HCT116 (cell line): ENCODE results near the gene NCDN. TPM values are rescaled to one million over a fixed set of nuclear protein-coding genes. Genes with fewer than 3 reads are reported as not detected.

ENCODE experiments used
- ATAC-seq: fragments of 200-7000 bp; cut with Tn5 transposase; 2 replicates; pipeline ENCODE4 v1.9.1; 2020; ENCODE audit warnings: mild to moderate bottlenecking, moderate library complexity
- BruUV-seq: library from RNA; stranded (reverse); fragments of 400-500 nt; replicated peaks from 2 replicates; lab custom pipeline; 2021; lab: Mats Ljungman, UMichigan
- CTCF ChIA-PET: fragments of 300-600 bp; sonication (Branson Sonifier 250); formaldehyde crosslinking; loops from one replicate; lab custom pipeline; 2021; ENCODE audit warnings: antibody characterized with exemption; lab: Charles Lee
- POLR2A ChIA-PET: fragments of 300-600, 350-600 bp; sonication (Branson Sonifier 250); formaldehyde crosslinking; loops from one replicate; lab custom pipeline; 2021; ENCODE audit warnings: antibody characterized with exemption; lab: Charles Lee
- RAD21 ChIA-PET, 2 experiments: fragments of 300-600 bp; sonication (Branson Sonifier 250); formaldehyde crosslinking; loops; one replicate each; lab custom pipeline; 2023; ENCODE audit warnings: low total read pairs in 2 of 2; ENCODE audit not compliant: uncharacterized antibody in 2 of 2, unreplicated experiment in 2 of 2, low non-redundant PET in 1 of 2; lab: Charles Lee
- DNase-seq: peaks from one replicate; pipeline ENCODE4 v3.0.0-alpha.2; 2010; ENCODE audit warnings: low read depth, low spot score
- H2AFZ ChIP-seq: fragments of 200-600 bp; shearing (Covaris generic), sonication (generic); 2 replicates; pipeline ENCODE4 v1.6.1; 2017; ENCODE audit warnings: low read depth, mixed run types, mixed read lengths, antibody characterized with exemption, low read length; ENCODE audit not compliant: poor library complexity, severe bottlenecking
- H3K27ac ChIP-seq: 2 replicates; pipeline ENCODE4 v1.5.1; 2012; ENCODE audit warnings: low read depth, low read length
- H3K27me3 ChIP-seq: fragments of 200-600 bp; sonication (generic); 2 replicates; pipeline ENCODE4 v1.6.1; 2016; ENCODE audit warnings: mixed run types, low read length, mixed read lengths; ENCODE audit not compliant: insufficient read depth
- H3K36me3 ChIP-seq, 2 experiments: fragments of 200-500 bp in 1 of 2; fragments of 200-600 bp in 1 of 2; sonication (Bioruptor generic) in 1 of 2; sonication (generic) in 1 of 2; 2 replicates each; pipeline versions ENCODE4 v1.5.1 to v1.6.1; 2014 to 2016; ENCODE audit warnings: low read length in 2 of 2, inconsistent platforms in 1 of 2, mixed read lengths in 1 of 2, mixed run types in 1 of 2; ENCODE audit not compliant: insufficient read depth in 2 of 2, control insufficient read depth in 1 of 2
- H3K4me1 ChIP-seq, 2 experiments: fragments of 200-600 bp in 1 of 2; sonication (generic) in 1 of 2; 2 replicates each; pipeline versions ENCODE4 v1.5.1 to v1.6.1; 2012 to 2017; ENCODE audit warnings: low read length in 2 of 2, inconsistent platforms in 1 of 2, mild to moderate bottlenecking in 1 of 2, mixed read lengths in 1 of 2, mixed run types in 1 of 2, moderate library complexity in 1 of 2; ENCODE audit not compliant: insufficient read depth in 2 of 2, control insufficient read depth in 1 of 2
- H3K4me2 ChIP-seq: fragments of 200-600 bp; sonication (generic); 2 replicates; pipeline ENCODE4 v1.6.1; 2017; ENCODE audit warnings: mixed run types, low read length, mixed read lengths
- H3K4me3 ChIP-seq, 2 experiments: fragments of 200-600 bp in 1 of 2; sonication (generic) in 1 of 2; replicated peaks in 1 of 2; 2 replicates each; pipeline ENCODE4 v1.5.1; 2011 to 2016; ENCODE audit warnings: low read length in 2 of 2, control low read depth in 1 of 2, low read depth in 1 of 2, mild to moderate bottlenecking in 1 of 2, mixed read lengths in 1 of 2, mixed run types in 1 of 2
- H3K79me2 ChIP-seq: fragments of 200-600 bp; sonication (generic); 2 replicates; pipeline ENCODE4 v1.6.1; 2017; ENCODE audit warnings: mild to moderate bottlenecking, mixed run types, low read length, moderate library complexity, mixed read lengths; ENCODE audit not compliant: insufficient read depth
- H3K9ac ChIP-seq: fragments of 200-600 bp; sonication (generic); 2 replicates; pipeline ENCODE4 v1.6.1; 2016; ENCODE audit warnings: low read length, mixed read lengths
- H3K9me2 ChIP-seq: fragments of 200-600 bp; sonication (generic), shearing (Covaris generic); 2 replicates; pipeline ENCODE4 v1.6.1; 2017; ENCODE audit warnings: mixed run types, mild to moderate bottlenecking, moderate library complexity; ENCODE audit not compliant: insufficient read depth
- H3K9me3 ChIP-seq, 2 experiments: fragments of 200-500 bp in 1 of 2; fragments of 200-600 bp in 1 of 2; sonication (Bioruptor generic) in 1 of 2; sonication (generic) in 1 of 2; 2 replicates each; pipeline ENCODE4 v1.6.1; 2014 to 2017; ENCODE audit warnings: low read length in 2 of 2, mixed read lengths in 2 of 2, inconsistent platforms in 1 of 2, low read depth in 1 of 2, mild to moderate bottlenecking in 1 of 2, mixed run types in 1 of 2, moderate library complexity in 1 of 2; ENCODE audit not compliant: control insufficient read depth in 1 of 2, insufficient read depth in 1 of 2
- H4K20me1 ChIP-seq: fragments of 200-600 bp; sonication (generic), shearing (Covaris generic); 2 replicates; pipeline ENCODE4 v1.6.1; 2017; ENCODE audit warnings: mixed run types, mild to moderate bottlenecking, moderate library complexity; ENCODE audit not compliant: insufficient read depth
- CEBPB ChIP-seq: IDR thresholded peaks from 2 replicates; pipeline ENCODE4 v1.6.1; 2012; ENCODE audit warnings: low read depth
- CTCF ChIP-seq, 3 experiments: fragments of 200-600 bp in 1 of 3; sonication (generic) in 1 of 3; IDR thresholded peaks in 2 of 3; conservative IDR thresholded peaks in 1 of 3; 2 replicates each; pipeline ENCODE4 v1.5.1; 2012 to 2017; ENCODE audit warnings: low read depth in 2 of 3, low read length in 2 of 3, antibody characterized with exemption in 1 of 3, borderline replicate concordance in 1 of 3, control low read depth in 1 of 3, mild to moderate bottlenecking in 1 of 3, mixed read lengths in 1 of 3, mixed run types in 1 of 3, moderate library complexity in 1 of 3; ENCODE audit not compliant: insufficient read depth in 1 of 3
- EGR1 ChIP-seq: IDR thresholded peaks from 2 replicates; pipeline ENCODE4 v1.6.1; 2012; ENCODE audit warnings: low read depth
- ELF1 ChIP-seq: IDR thresholded peaks from 2 replicates; pipeline ENCODE4 v1.6.1; 2012; ENCODE audit warnings: low read depth, borderline replicate concordance
- EZH2phosphoT487 ChIP-seq: fragments of 200-600 bp; IDR thresholded peaks from 2 replicates; pipeline ENCODE4 v1.6.1; 2018; ENCODE audit warnings: antibody characterized with exemption, borderline replicate concordance
- FOSL1 ChIP-seq: IDR thresholded peaks from 2 replicates; pipeline ENCODE4 v1.6.1; 2012; ENCODE audit warnings: low read depth
- JUND ChIP-seq: IDR thresholded peaks from 2 replicates; pipeline ENCODE4 v1.6.1; 2012
- MAX ChIP-seq: IDR thresholded peaks from 2 replicates; pipeline ENCODE4 v1.6.1; 2012
- POLR2A ChIP-seq: IDR thresholded peaks from 2 replicates; pipeline ENCODE4 v1.7.0; 2011; ENCODE audit warnings: borderline replicate concordance; ENCODE audit not compliant: insufficient read depth, insufficient read length; ENCODE audit errors: extremely low read depth
- POLR2AphosphoS5 ChIP-seq: IDR thresholded peaks from 2 replicates; pipeline ENCODE4 v1.6.1; 2011; ENCODE audit warnings: mild to moderate bottlenecking, low read depth, low read length, moderate library complexity
- RAD21 ChIP-seq: IDR thresholded peaks from 2 replicates; pipeline ENCODE4 v1.6.1; 2012; ENCODE audit warnings: low read depth, mild to moderate bottlenecking
- SIN3A ChIP-seq: IDR thresholded peaks from 2 replicates; pipeline ENCODE4 v1.6.1; 2012; ENCODE audit warnings: low read depth
- SRF ChIP-seq: IDR thresholded peaks from 2 replicates; pipeline ENCODE4 v1.6.1; 2012; ENCODE audit warnings: low read depth
- TCF7L2 ChIP-seq: IDR thresholded peaks from 2 replicates; pipeline ENCODE4 v1.7.0; 2011; ENCODE audit warnings: borderline replicate concordance, inconsistent platforms; ENCODE audit not compliant: insufficient read depth, insufficient read length; ENCODE audit errors: extremely low read depth
- ZBTB33 ChIP-seq: IDR thresholded peaks from 2 replicates; pipeline ENCODE4 v1.6.1; 2011; ENCODE audit warnings: mild to moderate bottlenecking, low read length, moderate library complexity; ENCODE audit not compliant: insufficient replicate concordance; ENCODE audit errors: extremely low read depth
- intact Hi-C: fragments of 100-400 bp; cut with micrococcal nuclease; formaldehyde crosslinking; loops from 2 replicates; pipeline ENCODE4 v1.10.0; 2022
- total RNA-seq: library from RNA; stranded (reverse); gene quantifications from one replicate; pipeline ENCODE4 v1.2.1, GENCODE V29; 2021; ENCODE audit not compliant: unreplicated experiment
- TF ChIP-seq, protein P1 (sequence below): IDR thresholded peaks from 2 replicates; pipeline ENCODE4 v1.6.1; 2012; ENCODE audit warnings: low read depth

NCDN gene
- total RNA-seq, 1 experiment from 2014 or later, result 24.5 TPM

- ChIA-PET CTCF (interaction anchor here (1.1 kb wide), 1 partner anchor 8 kb away, joined by 3 read pairs; no protein-coding TSS in a partner anchor), POLR2A (no interaction called here), RAD21 (no interaction called here)
- no peak overlapping the region for H2AFZ ChIP-seq
- no peak for TF ChIP-seq CTCF (IDR thresholded peaks at IDR 0.05 in 2 of 3, conservative IDR thresholded peaks at IDR 0.05 in 1 of 3; ENCODE audit: borderline replicate concordance in 1 of 3, insufficient read depth in 1 of 3, low read depth in 2 of 3, low read length in 2 of 3)
- TF ChIP-seq FOSL1, result no peak
- TF ChIP-seq SIN3A, result no peak
- TF ChIP-seq SRF, result no peak
- TF ChIP-seq ZBTB33, result no peak
- TF ChIP-seq EZH2phosphoT487, result no peak
- TF ChIP-seq POLR2AphosphoS5, result no peak
- TF ChIP-seq CEBPB, result no peak
- TF ChIP-seq ELF1, result no peak
- TF ChIP-seq MAX, result no peak
- TF ChIP-seq TCF7L2, result no peak
- TF ChIP-seq JUND, result no peak
- TF ChIP-seq POLR2A, result no peak
- TF ChIP-seq RAD21, result no peak
- TF ChIP-seq, protein P1, sequence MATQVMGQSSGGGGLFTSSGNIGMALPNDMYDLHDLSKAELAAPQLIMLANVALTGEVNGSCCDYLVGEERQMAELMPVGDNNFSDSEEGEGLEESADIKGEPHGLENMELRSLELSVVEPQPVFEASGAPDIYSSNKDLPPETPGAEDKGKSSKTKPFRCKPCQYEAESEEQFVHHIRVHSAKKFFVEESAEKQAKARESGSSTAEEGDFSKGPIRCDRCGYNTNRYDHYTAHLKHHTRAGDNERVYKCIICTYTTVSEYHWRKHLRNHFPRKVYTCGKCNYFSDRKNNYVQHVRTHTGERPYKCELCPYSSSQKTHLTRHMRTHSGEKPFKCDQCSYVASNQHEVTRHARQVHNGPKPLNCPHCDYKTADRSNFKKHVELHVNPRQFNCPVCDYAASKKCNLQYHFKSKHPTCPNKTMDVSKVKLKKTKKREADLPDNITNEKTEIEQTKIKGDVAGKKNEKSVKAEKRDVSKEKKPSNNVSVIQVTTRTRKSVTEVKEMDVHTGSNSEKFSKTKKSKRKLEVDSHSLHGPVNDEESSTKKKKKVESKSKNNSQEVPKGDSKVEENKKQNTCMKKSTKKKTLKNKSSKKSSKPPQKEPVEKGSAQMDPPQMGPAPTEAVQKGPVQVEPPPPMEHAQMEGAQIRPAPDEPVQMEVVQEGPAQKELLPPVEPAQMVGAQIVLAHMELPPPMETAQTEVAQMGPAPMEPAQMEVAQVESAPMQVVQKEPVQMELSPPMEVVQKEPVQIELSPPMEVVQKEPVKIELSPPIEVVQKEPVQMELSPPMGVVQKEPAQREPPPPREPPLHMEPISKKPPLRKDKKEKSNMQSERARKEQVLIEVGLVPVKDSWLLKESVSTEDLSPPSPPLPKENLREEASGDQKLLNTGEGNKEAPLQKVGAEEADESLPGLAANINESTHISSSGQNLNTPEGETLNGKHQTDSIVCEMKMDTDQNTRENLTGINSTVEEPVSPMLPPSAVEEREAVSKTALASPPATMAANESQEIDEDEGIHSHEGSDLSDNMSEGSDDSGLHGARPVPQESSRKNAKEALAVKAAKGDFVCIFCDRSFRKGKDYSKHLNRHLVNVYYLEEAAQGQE, result no peak
- TF ChIP-seq EGR1, result no peak
- no peaks in the 10 kb centered on the region for H4K20me1 ChIP-seq
- ATAC-seq (no peak), DNase-seq (no peak)
- H3K4me1 ChIP-seq, result peaks cover 12 to 21% of the 10 kb centered on the region in 2 experiments; a peak in 2 of 4 replicates
- BruUV-seq, result no TSS peak
- H3K9ac ChIP-seq, result no peak overlapping the region
- H3K4me3 ChIP-seq, result no peak overlapping the region
- H3K27ac ChIP-seq, result no peak overlapping the region
- intact Hi-C loops, result no loop called here
- no peaks in the 10 kb centered on the region for H3K79me2 ChIP-seq
- no peaks in the 10 kb centered on the region for H3K27me3 ChIP-seq
- no peaks in the 10 kb centered on the region for H3K9me3 ChIP-seq
- H3K4me2 ChIP-seq, result no peak overlapping the region
- H3K36me3 ChIP-seq, result no peaks in the 10 kb centered on the region
- H3K9me2 ChIP-seq, result no peaks in the 10 kb centered on the region
Observed at GRCh38 chr1:35577071-35577998, 19.7 kb downstream of the NCDN start.
